HG02973 (cell line): ENCODE results near the gene WNT16.
"Not testable (repeated sequence)": the region's sequence is repeated elsewhere in the genome, so short reads cannot be mapped to it uniquely, and the experiment has no call there.

Experiments
- ATAC-seq: cut with Tn5 transposase; IDR thresholded peaks from one replicate; pipeline ENCODE4 v1.9.1; 2021; ENCODE audit warnings: moderate library complexity; ENCODE audit not compliant: unreplicated experiment

The WNT16 gene

DNA sequence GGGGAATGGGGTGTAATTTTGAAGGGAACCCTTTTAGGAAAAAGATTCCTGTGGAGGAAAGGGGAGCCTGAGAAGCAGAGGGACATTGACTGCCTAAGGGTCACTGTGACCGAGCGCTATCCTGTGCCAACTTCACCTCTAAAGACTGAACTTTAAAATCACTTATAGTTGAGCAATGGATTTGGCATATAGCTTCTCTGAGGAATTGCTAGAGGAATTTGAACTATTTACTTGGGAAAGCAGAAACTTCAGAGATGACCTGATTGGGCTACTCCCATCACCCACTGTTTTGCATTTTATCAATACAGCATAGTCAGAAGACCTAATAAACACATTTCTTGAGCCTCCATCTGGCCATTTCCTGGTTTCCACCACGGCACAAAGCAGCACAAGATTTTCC is 23.7 kb upstream of the WNT16 start:
- no peak for ATAC-seq

DNA sequence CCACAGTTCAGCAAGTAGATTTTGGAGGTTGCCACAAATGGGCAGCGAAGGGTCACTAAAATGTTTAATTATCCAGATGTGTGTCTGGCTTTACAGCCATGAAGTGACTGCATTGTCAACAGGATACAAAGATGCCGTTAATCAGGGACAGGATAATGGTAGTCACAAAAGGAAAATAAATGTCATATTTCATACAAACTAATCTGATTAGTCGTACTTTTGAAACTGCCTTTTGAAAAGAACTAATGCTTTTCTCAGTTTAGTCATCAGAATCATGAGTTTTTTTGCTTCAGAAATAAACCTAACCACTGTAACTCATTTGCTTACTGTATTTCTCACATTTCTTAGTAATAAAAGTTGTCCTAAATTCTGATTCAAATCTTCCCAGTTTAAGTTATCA is 22.2 kb upstream of the WNT16 start:
- no peak for ATAC-seq

DNA sequence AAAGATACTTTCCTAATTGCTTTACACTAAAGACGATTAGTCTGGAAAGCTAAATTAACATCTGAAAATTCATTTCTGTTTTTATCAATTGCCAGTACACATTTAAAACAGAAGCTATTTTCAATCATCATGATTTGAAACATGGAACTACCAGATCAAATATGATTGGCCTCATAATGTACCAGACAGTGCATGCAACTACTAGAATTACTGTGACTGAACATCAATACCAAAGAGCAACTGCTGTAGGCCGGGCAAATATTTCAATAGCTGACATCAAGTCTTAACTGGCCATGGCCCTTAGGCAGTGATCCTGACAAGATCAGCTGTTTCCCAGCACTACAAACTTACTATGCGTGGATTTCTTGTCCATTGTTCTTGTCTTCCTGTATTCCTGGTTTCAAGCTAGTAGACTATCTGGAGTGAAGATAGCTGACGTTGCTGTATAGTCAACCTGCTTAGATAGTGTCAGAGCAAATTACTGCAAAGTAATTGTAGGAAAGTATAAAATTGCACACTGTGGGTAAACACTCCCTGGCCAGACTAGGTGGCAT is 21.7 kb upstream of the WNT16 start:
- no peak for ATAC-seq

DNA sequence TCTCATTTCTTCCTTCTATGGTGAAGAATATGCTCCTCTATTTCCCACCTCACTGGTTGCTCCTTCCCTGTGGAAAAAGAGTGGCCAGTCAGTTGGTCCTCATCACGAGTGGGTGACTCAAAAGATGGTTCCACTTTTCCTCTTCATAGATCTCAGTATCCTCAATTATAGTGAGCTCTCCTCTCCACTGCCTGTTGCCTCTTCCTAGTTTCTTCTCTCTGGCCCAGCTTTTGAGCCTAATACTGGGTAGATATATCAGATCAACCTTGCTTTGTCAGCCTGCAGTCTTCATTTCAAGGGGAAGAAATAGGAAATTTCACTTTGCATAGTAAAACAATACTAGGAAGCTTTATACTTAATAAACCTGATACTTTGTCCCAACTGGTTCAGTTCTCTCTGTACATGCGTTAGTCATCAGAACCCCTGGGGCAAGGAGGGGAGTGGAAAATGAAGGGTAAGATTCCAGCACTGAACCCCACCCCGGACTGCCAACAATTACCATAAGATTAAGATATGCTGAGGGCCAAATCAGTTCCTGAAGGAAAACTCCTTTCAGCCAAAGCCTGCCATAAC is 15.5 kb upstream of the WNT16 start:
- ATAC-seq = no peak

DNA sequence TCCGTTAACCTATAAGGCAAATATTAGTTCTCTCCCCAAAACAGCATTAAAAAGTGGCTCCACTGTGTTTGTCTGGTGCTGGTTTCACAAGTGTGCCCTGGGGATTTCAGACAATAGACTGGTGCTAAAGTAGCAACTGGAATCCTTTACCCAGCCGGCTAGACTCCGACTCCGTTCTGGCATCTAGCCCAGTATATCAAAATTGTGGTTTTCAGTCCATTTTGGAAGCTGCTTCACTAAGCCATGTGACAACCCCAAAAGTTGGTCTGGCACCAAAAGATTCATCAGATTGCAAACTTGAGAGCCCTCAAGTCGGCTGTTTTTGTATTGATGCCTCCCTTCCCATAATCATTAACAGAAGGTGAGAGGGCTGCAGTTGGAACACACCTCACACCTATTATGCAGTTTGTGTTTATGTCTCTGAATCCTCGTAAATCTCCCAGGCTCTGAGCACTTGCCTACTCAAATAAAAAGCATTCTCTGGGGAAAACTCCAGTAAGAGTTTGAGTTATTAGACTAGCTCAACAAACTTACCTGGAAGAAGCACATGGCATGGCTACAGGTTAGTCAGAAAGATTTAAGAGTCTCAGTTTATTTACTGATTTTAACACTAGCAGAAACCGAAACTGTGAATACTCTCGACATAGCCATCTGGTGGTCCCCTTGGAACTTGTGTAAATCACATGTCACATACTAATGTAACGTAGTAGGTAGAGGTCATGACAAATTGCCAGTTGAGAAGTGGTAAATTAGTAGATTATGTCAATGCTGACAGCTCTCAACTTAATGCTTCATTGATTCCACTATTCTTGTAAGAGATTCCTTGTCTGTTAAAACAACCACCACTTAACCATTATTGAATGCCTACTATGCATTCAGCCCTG is 14.8 kb upstream of the WNT16 start:
- ATAC-seq = peak; percentile 93

DNA sequence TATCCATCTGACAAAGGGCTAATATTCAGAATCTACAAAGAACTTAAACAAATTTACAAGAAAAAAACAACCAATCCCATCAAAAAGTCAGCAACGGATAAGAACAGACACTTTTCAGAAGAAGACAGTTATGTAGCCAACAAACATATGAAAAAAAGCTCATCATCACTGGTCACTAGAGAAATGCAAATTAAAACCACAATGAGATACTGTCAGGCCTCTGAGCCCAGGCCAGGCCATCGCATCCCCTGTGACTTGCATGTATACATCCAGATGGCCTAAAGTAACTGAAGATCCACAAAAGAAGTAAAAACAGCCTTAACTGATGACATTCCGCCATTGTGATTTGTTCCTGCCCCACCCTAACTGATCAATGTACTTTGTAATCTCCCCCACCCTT is 13.6 kb upstream of the WNT16 start:
- not testable (repeated sequence) for ATAC-seq

DNA sequence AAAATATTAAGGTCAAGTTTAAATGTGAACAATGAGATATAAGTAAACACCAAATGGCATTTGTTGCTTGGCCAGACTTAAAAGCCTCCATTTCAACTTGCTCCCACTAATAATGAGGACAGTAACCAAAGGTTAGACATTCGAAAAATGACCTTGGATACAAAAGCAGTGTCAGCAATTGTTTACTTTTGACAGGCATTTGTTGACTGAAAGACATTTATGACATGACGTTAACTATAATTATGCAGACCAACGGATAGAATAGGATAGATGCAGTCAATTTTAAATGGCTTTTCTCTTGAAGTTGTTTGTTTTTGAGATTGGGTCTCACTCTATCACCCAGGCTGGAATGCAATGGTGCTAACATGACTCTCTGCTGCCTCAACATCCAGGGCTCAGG is 6.3 kb upstream of the WNT16 start:
- no peak for ATAC-seq

DNA sequence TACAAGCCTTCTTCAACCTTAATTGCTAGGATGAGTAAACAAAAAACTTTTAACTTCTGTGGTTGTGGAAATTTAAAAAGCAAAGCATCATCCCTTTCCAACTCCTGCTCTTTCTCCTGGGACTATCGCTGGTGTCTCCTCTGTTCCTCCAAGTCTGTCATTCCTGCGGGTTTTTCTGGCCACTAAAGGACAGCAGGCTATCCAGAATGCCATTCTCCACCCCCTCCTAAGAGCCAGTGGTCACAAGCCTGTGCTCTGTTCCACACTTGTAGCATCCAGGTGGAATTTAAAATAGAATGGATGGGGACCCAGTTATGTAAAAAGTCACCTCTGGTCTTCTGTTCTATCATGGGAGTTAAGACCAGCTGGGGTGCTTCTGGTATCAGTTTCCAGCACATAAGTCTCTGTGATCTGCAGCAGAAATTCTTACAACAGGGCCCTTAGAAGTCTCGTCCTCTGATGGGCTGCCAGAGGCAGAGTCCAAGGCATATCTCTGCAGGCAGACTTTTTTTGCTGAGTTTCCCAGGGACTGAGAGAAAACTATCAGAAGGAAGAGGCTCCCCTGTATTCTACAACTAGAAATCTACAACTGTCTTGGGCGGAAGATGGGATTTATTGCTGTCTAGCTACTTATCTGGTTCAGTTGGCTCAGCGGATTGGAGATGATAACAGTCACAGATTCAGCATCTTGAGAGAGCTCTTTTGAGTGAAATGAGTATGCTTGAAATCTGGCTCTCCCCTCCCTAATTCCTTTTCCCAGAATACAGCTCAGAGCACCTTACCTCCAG is 5.1 kb upstream of the WNT16 start:
- no peak for ATAC-seq

DNA sequence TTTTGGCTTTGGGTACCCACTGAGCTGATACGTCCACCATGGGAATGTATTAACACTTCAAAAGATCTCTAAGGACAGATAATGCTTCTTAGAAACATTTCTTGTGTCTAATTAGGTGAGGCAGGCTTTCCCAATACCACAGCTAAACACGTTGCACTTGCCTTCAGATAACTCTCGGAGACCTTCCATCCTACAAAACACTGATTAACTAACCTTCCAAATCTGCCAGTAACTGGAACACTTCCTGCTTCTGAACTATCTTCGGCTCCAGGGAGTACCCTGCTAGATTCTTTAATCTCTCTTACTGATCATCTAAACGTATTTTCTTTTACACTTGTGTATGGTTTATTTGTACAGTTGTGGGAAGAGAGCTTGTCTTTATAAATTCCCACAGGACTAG is 1.1 kb upstream of the WNT16 start:
- ATAC-seq = no peak

DNA sequence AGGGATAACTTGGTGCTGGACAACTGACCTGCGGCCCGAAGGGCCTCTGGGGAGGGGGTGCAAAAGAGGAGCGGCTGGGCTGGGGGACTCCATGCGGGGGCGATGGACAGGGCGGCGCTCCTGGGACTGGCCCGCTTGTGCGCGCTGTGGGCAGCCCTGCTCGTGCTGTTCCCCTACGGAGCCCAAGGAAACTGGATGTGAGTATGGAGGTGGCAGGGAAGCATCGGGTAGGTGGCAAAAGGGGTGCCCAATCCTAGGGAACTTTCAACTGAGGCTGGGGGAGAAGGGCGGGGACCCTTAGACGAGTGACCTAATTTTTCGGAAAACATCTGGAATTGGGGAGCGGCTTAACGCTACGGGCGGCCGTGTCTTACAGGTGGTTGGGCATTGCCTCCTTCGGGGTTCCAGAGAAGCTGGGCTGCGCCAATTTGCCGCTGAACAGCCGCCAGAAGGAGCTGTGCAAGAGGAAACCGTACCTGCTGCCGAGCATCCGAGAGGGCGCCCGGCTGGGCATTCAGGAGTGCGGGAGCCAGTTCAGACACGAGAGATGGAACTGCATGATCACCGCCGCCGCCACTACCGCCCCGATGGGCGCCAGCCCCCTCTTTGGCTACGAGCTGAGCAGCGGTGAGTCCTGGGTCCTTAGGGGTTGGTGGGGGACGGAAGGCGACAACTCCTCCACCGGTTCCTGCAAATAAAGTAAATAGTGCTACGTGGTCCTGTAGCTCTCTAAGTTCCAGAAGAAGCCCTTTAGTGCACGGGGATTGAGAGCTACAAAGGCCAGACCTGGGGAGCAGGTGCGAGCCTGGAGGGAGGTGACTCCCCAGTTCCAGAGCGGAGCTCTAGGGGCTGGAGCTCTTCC is 622 bp downstream of the WNT16 start:
- ATAC-seq = peak; percentile 65

DNA sequence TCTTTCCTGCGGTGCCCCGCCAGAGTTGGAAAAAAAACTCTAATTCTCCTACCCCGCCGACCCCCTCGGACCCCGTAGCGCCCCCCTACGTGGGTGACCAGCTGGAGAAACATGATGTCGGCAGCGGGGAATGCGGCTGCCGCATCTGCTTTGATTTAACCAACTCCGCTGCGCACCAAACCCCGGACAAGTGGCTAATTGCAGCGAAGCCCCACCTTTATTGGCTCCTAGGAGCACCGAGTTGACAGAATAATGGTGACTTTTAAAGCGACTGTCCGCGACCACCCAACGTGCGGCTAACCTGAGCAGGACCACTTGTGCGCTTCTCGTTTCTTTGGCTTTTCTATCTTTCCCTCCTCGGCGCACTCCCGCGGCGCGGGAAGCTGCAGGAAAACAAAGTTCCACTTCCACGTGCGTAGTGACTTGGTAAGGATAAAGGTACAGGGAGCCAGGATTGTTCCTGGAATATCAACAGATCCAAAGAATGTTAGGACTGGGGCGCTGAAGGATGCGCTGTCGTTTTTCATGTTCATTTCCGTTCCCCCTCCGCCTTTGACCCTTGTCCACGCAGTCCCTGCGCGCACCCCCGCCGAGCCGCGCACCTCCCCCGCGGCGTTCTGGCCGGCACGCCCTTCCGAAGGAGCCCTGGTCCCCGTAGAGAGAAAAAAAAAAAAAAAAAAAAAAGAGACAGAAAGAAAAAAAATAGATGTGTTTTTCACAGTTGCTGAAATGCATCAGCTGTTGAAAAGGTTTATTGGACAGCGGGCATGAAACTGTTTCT is 1.4 kb downstream of the WNT16 start:
- peak; percentile 21 for ATAC-seq

DNA sequence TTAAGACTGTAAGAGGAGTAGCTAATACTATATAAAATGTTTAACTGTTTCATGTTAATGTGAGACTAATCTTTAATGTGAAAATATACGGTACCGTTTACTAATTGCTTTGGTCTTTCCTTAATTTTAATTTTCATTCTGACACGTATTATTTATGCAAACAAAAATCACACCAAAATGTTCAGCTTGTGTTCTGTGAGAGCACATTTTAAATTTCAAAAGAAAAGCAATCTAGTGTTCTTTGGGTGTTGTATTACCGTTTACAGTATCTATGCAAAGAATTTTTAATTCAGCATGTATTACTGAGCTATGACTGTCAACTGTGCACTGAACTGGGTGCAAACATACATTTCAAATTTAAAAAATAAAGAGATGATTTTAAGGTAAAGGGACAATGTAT is 2.2 kb downstream of the WNT16 start:
- no peak for ATAC-seq

DNA sequence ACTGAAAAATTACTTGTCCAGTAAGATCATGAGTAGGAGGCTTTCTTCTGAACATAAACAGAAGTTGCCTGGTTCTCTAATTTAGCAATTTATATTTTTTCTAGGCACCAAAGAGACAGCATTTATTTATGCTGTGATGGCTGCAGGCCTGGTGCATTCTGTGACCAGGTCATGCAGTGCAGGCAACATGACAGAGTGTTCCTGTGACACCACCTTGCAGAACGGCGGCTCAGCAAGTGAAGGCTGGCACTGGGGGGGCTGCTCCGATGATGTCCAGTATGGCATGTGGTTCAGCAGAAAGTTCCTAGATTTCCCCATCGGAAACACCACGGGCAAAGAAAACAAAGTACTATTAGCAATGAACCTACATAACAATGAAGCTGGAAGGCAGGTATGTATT is 2.8 kb downstream of the WNT16 start:
- no peak for ATAC-seq

DNA sequence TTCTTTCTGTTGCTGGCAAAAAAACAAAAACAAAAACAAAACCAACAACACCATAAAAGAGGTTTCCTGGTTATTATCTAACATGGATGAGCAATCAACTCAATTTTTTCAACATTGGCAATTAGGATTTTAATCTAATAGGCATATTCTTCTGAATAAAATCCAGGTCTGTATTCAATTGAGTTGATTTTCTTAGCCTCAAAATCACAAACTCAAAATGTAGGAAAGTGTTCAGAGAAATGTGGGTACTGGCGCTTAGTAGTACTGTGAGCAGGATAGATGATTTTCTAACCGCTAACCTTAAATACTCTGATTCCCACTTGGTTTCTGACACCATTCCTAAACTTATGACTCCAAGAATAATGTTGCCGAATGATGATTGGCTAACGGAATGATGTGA is 5.6 kb downstream of the WNT16 start:
- ATAC-seq = no peak

DNA sequence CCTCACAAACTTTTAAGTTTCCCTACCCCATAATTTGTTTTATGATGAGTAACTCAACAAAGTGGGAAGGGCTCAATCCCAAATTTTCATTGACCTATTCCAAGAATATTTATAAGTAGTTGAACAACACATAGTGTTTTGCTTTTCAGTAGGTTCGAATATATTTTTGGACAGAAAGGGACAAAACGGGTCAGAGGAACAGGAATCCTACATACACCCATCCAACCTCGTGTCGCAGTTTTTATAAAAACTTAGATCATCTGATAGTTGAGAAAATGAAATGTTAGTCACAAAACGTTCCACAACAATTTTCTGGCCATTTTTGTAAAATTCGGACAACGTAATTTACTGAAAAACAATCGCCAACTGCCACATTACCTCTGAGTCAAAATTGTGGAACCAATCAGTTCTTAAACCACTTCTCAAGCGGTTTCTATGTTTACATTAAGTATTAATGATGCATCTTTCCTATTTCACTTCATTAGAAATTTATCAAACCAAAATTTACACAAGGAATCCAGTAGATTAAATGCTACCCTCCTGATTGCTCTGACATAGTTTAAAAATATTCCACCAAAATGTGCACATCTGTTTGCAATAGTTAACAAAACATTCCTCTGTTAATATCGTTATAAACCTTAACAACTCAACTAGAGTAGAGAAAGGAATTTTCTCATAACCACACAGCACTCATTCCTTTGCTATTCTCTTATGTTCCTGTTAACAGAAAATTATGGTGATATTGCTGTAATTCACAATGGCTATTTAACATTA is 6.3 kb downstream of the WNT16 start:
- ATAC-seq = no peak

DNA sequence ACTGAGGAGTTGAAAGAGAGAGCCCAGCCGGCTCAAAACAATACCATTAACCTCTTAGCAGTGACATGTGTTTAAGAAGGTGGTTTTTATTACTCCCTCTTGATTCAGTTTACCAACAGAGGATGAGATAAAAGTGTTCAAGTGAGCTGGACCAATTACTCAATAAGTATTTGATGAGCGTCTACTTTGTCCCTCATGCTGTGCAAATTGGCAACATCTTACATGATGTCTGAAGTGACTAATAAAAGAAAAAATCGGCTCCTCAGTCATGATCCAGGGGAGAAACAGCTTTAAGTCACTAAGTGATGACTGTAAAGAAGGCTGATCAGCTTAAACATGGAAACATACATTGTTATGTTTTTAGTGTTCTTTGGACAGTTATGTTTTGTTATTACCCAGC is 7.8 kb downstream of the WNT16 start:
- no peak for ATAC-seq

DNA sequence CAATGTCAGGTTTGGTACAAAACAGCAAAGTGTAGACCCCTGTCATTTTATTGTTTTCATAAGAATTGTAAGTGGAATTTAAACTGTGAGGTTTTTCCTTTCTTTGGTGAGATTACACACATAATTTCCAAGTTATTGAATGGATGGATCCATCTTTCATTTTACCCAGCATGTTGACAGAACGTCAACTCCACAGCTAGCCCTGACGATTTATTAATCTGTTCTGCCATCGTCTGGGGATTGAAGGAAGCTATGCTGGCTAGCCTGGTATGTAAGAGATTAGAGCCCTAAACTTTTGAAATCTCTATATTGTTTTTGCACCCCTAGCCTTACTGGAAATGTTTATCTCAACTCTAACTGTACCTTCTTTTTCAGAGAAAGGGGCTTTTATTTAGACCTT is 8.6 kb downstream of the WNT16 start:
- no peak for ATAC-seq

DNA sequence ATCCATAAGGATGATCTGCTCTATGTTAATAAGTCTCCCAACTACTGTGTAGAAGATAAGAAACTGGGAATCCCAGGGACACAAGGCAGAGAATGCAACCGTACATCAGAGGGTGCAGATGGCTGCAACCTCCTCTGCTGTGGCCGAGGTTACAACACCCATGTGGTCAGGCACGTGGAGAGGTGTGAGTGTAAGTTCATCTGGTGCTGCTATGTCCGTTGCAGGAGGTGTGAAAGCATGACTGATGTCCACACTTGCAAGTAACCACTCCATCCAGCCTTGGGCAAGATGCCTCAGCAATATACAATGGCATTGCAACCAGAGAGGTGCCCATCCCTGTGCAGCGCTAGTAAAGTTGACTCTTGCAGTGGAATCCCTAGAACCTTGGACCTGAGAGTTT is 10.3 kb downstream of the WNT16 start:
- ATAC-seq = no peak

DNA sequence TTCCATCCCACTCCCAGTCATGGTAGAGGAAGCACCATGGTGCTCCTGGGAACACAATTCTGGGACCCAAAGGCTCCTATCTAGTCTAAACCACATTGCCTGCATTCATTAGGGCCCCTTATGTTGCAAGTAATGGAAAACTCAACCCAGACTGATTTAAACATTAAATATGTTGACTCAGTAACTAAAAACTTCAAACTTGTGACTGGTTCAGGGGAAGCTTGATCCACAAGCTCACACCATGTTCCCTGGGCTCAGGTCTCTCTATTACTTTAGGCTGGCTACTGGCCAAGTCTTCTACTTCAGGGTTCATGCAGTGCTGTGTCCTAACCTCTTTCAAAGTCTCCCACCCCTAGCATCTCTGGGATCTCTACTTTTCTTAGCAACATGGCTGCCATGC is 13.1 kb downstream of the WNT16 start:
- no peak for ATAC-seq
